SK-N-SH (cell line): ENCODE results near the gene METTL15.

Experiments used
- JUND ChIP-seq: IDR thresholded peaks from 2 replicates; pipeline ENCODE4 v1.4.0; 2012
- POLR2AphosphoS5 ChIP-seq: IDR thresholded peaks from 2 replicates; pipeline ENCODE4 v1.6.1; 2012; ENCODE audit warnings: low read depth, low read length
- RAD21 ChIP-seq: IDR thresholded peaks from 2 replicates; pipeline ENCODE4 v1.6.1; 2012; ENCODE audit warnings: mild to moderate bottlenecking, low read length
- TF ChIP-seq, protein P1 (sequence below): fragments of 200-600 bp; sonication (generic); IDR thresholded peaks from 2 replicates; pipeline ENCODE4 v1.6.1; 2017; ENCODE audit warnings: antibody characterized with exemption, mild to moderate bottlenecking, moderate library complexity

DNA sequence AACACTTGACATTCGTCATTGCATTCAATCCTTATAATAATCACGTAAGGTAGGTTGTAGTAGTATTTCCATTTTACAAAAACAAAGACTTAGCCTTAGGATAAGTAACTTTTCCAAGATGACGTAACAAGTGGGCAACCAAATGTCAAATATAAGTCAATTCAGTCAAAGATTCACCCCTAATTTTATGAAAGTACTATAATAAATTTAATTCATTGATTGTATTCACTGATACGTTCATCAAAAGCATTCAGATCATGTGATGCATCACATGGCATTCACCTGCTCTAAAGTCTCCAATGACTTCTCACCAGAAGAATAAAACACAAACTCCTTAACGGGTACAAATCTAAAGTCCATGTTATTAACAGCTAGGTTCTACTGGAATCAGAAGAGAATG is 2.3 kb upstream of the METTL15 start:
- TF ChIP-seq RAD21 = no peak
- TF ChIP-seq POLR2AphosphoS5 = no peak
- TF ChIP-seq, protein P1, sequence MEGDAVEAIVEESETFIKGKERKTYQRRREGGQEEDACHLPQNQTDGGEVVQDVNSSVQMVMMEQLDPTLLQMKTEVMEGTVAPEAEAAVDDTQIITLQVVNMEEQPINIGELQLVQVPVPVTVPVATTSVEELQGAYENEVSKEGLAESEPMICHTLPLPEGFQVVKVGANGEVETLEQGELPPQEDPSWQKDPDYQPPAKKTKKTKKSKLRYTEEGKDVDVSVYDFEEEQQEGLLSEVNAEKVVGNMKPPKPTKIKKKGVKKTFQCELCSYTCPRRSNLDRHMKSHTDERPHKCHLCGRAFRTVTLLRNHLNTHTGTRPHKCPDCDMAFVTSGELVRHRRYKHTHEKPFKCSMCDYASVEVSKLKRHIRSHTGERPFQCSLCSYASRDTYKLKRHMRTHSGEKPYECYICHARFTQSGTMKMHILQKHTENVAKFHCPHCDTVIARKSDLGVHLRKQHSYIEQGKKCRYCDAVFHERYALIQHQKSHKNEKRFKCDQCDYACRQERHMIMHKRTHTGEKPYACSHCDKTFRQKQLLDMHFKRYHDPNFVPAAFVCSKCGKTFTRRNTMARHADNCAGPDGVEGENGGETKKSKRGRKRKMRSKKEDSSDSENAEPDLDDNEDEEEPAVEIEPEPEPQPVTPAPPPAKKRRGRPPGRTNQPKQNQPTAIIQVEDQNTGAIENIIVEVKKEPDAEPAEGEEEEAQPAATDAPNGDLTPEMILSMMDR = no peak
- TF ChIP-seq JUND = no peak
